GM19463 (cell line): ENCODE results near the gene HSD17B12.
"Not testable (repeated sequence)": the region's sequence is repeated elsewhere in the genome, so short reads cannot be mapped to it uniquely, and the experiment has no call there.

Experiments
- ATAC-seq: cut with Tn5 transposase; IDR thresholded peaks from one replicate; pipeline ENCODE4 v1.9.1; 2021; ENCODE audit warnings: mild to moderate bottlenecking, moderate library complexity; ENCODE audit not compliant: unreplicated experiment

HSD17B12 gene

GRCh38 chr11:43738600-43739409, 58.3 kb downstream of the HSD17B12 start:
- ATAC-seq, result no peak

- ATAC-seq, result no peak
Observed at GRCh38 chr11:43746670-43747069, 66.1 kb downstream of the HSD17B12 start.

- no peak for ATAC-seq
Observed at GRCh38 chr11:43747130-43747802, 66.7 kb downstream of the HSD17B12 start.

GRCh38 chr11:43748095-43748494, 67.6 kb downstream of the HSD17B12 start:
- ATAC-seq, result no peak

- no peak for ATAC-seq
Observed at GRCh38 chr11:43751726-43752125, 71.2 kb downstream of the HSD17B12 start.

GRCh38 chr11:43756575-43756974, 76.0 kb downstream of the HSD17B12 start:
- ATAC-seq, result no peak

GRCh38 chr11:43758927-43759326, 78.4 kb downstream of the HSD17B12 start:
- no peak for ATAC-seq

- ATAC-seq, result no peak
Observed at GRCh38 chr11:43760902-43761301, 80.4 kb downstream of the HSD17B12 start.

- ATAC-seq, result no peak
Observed at GRCh38 chr11:43765194-43765593, 84.7 kb downstream of the HSD17B12 start.

GRCh38 chr11:43768654-43769053, 88.1 kb downstream of the HSD17B12 start:
- ATAC-seq, result not testable (repeated sequence)

GRCh38 chr11:43770173-43770572, 89.6 kb downstream of the HSD17B12 start:
- no peak for ATAC-seq

GRCh38 chr11:43772733-43773132, 92.2 kb downstream of the HSD17B12 start:
- ATAC-seq, result no peak

- ATAC-seq, result no peak
Observed at GRCh38 chr11:43774786-43775185, 94.2 kb downstream of the HSD17B12 start.

GRCh38 chr11:43779306-43779705, 98.8 kb downstream of the HSD17B12 start:
- ATAC-seq, result no peak

GRCh38 chr11:43784301-43784700, 103.8 kb downstream of the HSD17B12 start:
- no peak for ATAC-seq

GRCh38 chr11:43784866-43785265, 104.3 kb downstream of the HSD17B12 start:
- no peak for ATAC-seq

GRCh38 chr11:43785318-43785717, 104.8 kb downstream of the HSD17B12 start:
- ATAC-seq, result no peak

GRCh38 chr11:43786016-43786415, 105.5 kb downstream of the HSD17B12 start:
- no peak for ATAC-seq

- ATAC-seq, result no peak
Observed at GRCh38 chr11:43787824-43788223, 107.3 kb downstream of the HSD17B12 start.

- ATAC-seq, result no peak
Observed at GRCh38 chr11:43788421-43788820, 107.9 kb downstream of the HSD17B12 start.

- no peak for ATAC-seq
Observed at GRCh38 chr11:43789700-43790443, 109.3 kb downstream of the HSD17B12 start.

- no peak for ATAC-seq
Observed at GRCh38 chr11:43790444-43790794, 109.9 kb downstream of the HSD17B12 start.
